ENCODE results near the gene ZMYND15.
A peak's percentile ranks its signal among the peaks of the same experiment; 100 is the strongest.

The ZMYND15 gene

DNA sequence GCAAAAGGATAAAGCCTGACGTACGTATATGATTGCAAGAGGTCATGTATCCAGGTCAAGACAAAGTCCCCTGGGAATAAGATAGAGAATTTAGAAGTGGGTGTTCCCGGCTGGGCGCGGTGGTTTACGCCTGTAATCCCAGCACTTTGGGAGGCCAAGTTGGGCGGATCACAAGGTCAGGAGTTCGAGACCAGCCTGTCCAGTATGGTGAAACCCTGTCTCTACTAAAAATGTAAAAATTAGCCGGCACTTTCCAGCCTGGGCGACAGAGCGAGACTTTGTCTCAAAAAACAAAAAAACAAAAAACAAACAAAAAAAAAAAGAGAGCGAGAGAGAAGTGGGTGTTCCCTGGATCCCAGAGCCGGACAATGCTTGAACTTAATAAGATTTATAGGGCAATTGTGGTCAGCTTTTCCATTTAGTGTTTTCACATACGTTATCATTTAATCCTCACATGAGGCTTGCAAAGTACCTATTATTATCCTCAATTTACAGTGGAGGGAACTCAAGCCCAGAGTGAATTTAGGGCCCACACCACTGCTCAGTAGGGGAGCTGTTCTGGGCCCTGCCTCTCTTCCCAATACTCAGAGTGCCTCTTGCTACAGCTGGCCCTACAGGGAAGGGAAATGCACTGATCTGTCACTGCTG, 48.6 kb downstream of the ZMYND15 start:
- DNase-seq: no peak

DNA sequence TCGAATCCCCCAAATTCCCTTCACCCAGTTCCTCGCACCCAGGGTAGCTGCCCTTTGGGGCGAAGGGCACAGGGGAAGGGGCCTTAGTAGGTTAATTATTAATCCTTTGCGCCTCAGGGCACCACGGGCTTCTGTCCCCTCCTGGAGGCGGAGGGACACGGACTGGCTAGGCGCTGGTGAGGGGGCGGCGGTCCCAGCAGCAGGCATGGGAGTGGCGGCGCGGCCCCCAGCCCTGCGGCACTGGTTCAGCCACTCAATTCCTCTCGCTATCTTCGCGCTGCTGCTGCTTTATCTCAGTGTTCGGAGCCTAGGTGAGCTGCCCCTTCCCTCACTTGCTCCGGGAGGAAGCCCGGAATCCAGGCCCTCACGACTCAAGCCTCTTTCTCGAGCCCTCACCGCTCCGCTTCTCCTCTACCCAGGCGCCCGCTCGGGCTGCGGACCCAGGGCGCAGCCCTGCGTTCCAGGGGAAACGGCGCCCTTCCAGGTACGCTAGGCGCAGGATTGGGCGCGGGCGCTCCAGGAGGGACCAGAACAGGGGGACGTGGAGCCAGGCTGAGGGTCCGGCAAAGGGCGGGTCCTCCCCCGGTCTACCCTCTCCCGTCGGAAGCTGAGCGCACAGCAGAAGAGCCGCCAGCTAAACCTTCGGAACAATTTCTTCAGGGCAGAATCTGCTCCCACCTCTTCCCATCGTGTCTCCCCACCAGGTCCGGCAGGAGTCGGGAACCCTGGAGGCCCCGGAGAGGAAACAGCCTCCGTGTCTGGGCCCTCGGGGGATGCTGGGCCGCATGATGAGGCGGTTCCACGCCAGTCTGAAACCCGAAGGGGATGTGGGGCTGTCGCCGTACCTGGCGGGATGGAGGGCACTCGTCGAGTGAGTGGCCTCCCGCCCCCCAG, 49.4 kb downstream of the ZMYND15 start, which contains the start of gene GLTPD2:
Gene GLTPD2, plus strand, starts transcription at position 158 of the 894 bp plus-strand sequence. Its CDS starts 48 bp downstream, at position 206.
- DNase-seq: no peak

DNA sequence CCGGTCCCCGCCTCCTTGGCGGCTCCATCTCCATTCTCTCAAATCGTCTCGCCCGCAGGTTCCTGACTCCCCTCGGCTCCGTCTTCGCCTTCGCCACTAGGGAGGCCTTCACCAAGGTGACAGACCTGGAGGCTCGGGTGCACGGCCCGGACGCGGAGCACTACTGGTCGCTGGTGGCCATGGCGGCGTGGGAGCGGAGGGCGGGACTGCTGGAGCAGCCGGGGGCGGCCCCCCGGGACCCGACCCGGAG, 50.0 kb downstream of the ZMYND15 start:
- DNase-seq: no peak

DNA sequence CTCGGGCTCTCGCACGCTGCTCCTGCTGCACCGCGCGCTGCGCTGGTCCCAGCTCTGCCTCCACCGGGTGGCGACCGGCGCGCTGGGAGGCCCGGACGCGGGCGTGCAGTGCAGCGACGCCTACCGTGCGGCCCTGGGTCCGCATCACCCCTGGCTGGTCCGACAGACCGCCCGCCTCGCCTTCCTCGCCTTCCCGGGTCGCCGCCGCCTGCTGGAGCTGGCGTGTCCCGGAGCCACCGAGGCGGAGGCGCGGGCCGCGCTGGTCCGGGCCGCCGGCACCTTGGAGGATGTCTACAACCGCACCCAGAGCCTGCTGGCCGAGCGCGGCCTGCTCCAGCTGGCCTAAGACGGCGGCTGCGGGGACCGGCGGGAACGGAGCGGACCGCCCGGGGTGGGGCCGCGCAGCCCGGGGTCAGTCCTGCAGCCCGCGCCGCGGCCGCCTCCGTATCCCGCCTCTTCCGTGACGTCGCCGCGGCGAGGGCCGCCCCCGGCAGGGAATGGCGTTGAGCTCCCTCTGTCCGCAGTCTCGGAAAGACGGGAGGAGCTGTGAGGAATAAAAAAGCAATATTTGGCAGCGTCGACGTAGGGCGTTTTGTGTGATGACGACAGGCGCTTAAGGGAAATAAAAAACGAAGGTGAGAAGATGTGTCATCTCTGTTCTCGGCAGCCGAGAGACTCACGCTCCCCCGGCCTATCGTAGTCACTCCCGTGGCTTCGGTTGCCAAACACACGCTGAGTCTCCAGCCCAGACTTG, 50.5 kb downstream of the ZMYND15 start:
- DNase-seq: peak; percentile 77

DNA sequence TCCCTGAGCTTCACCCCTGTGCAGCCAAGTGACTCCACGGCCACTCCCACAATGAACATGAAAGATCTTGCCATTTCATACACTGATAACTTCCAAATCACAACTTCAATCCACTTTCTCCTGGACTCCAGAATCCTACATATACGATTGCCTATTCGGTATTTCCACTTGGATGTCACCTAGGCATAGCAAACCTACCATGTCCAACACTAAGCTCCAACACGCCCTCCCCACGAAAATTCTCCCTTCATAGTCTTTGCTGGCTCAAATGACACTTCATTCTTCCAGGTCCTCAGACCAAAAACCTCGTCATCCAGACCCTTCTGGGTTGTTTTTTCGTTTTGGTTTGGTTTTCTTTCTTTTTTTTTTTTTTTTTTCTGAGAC, 51.1 kb downstream of the ZMYND15 start:
- DNase-seq: no peak

DNA sequence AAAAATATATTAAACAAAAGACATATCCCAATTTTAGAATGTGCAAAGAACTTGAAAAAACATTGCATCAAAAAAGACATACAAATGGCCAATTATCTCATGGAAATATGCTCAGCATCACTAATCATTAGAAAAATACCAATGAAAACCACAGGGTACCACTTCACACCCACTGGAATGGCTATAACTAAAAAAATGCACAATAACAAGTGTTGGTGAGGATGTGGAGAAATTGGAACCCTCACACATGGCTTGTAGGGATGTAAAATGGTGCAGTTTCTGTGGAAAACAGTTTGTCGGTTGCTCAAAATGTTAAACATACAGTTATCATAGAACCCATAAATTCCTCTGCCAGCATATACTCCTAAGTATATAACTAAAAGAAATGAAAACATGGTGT, 55.5 kb downstream of the ZMYND15 start:
- DNase-seq: no peak

Measured in stimulated activated CD4-positive, alpha-beta T cell treated with anti-CD3 and anti-CD28 coated beads, Interleukin-4, amount 100 ng/mL, for 1 hour (primary cell).